Suprapubic skin (tissue), 3 donors: ENCODE data around the gene GFER.

Experiments used
- POLR2A ChIP-seq, 2 donors: fragments of 450-650 bp; IDR thresholded peaks; one replicate each; pipeline ENCODE4 v1.6.1; 2017; ENCODE audit warnings: antibody characterized with exemption in 2 of 2, mild to moderate bottlenecking in 2 of 2, moderate library complexity in 2 of 2
- TF ChIP-seq, protein P1 (sequence below), 2 donors: fragments of 200-600 bp in 1 of 2; fragments of 450-650 bp in 1 of 2; sonication (generic) in 1 of 2; IDR thresholded peaks; one replicate each; pipeline ENCODE4 v1.5.1; 2016 to 2019; ENCODE audit warnings: antibody characterized with exemption in 2 of 2, mild to moderate bottlenecking in 1 of 2, moderate library complexity in 1 of 2

DNA sequence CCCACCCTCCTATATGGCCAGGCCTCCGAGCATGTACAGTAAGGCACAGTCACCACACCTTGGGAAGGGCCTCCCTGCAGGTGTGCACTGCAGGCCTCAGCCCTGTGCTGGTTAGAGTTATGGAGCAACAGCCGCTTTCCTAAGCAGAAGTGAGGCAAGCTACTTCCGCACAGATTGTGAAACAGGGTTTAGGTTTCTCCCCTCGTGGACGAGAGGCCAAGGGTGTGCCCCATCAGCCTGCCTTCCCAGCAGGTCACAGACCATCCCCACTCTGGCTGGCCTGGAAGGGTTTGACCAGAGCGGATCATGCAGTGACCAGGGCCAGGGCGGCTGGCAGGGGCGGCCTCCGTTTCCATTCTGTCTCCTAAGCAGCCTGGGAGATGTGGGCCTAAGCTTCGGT is 45.7 kb upstream of the GFER start:
- TF ChIP-seq, protein P1, sequence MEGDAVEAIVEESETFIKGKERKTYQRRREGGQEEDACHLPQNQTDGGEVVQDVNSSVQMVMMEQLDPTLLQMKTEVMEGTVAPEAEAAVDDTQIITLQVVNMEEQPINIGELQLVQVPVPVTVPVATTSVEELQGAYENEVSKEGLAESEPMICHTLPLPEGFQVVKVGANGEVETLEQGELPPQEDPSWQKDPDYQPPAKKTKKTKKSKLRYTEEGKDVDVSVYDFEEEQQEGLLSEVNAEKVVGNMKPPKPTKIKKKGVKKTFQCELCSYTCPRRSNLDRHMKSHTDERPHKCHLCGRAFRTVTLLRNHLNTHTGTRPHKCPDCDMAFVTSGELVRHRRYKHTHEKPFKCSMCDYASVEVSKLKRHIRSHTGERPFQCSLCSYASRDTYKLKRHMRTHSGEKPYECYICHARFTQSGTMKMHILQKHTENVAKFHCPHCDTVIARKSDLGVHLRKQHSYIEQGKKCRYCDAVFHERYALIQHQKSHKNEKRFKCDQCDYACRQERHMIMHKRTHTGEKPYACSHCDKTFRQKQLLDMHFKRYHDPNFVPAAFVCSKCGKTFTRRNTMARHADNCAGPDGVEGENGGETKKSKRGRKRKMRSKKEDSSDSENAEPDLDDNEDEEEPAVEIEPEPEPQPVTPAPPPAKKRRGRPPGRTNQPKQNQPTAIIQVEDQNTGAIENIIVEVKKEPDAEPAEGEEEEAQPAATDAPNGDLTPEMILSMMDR (IDR thresholded peaks at IDR 0.05), result no peak
- TF ChIP-seq POLR2A (IDR thresholded peaks at IDR 0.05), result no peak
